CD14-positive monocyte (primary cell): ENCODE measurements around the gene FAM47E. TPM values are rescaled to one million over a fixed set of nuclear protein-coding genes. Genes with fewer than 3 reads are reported as not detected.

Source experiments
- DNase-seq, 3 donors: peaks; one replicate each; pipeline ENCODE4 v3.0.0-alpha.2; 2011 to 2022
- H2AFZ ChIP-seq: 2 replicates; pipeline ENCODE4 v1.6.0; 2012; ENCODE audit warnings: mild to moderate bottlenecking, low read depth, low read length, inconsistent platforms; ENCODE audit not compliant: insufficient read depth, poor library complexity, severe bottlenecking
- H3K27ac ChIP-seq, 2 donors: 1 replicate in 1 of 2; 2 replicates in 1 of 2; pipeline ENCODE4 v1.5.1; 2012 to 2013; ENCODE audit warnings: low read length in 2 of 2, control low read depth in 1 of 2, inconsistent platforms in 1 of 2, low read depth in 1 of 2, mild to moderate bottlenecking in 1 of 2
- H3K27me3 ChIP-seq, 2 donors: one replicate each; pipeline versions ENCODE4 v1.6.0 to v1.6.1; 2011 to 2013; ENCODE audit warnings: low read length in 2 of 2; ENCODE audit not compliant: control insufficient read depth in 2 of 2, insufficient read depth in 2 of 2
- H3K36me3 ChIP-seq, 2 donors: replicated peaks in 1 of 2; 1 replicate in 1 of 2; 2 replicates in 1 of 2; pipeline versions ENCODE4 v1.5.1 to v1.6.1; 2012 to 2013; ENCODE audit warnings: low read length in 2 of 2, control low read depth in 1 of 2, inconsistent platforms in 1 of 2, mild to moderate bottlenecking in 1 of 2; ENCODE audit not compliant: insufficient read depth in 2 of 2, control insufficient read depth in 1 of 2
- H3K4me1 ChIP-seq, 2 donors: 1 replicate in 1 of 2; 2 replicates in 1 of 2; pipeline versions ENCODE4 v1.5.1 to v1.6.1; 2012 to 2013; ENCODE audit warnings: low read length in 2 of 2, control low read depth in 1 of 2, inconsistent platforms in 1 of 2, mild to moderate bottlenecking in 1 of 2, moderate library complexity in 1 of 2; ENCODE audit not compliant: insufficient read depth in 2 of 2, control insufficient read depth in 1 of 2
- H3K4me2 ChIP-seq: replicated peaks from 2 replicates; pipeline ENCODE3; 2012; ENCODE audit warnings: low read length, moderate library complexity, mild to moderate bottlenecking; ENCODE audit not compliant: poor library complexity, severe bottlenecking; ENCODE audit errors: extremely low read depth
- H3K4me3 ChIP-seq, 3 experiments: fragments of 200-600 bp in 1 of 3; sonication (generic) in 1 of 3; replicated peaks in 1 of 3; 1 replicate in 2 of 3; 2 replicates in 1 of 3; pipeline ENCODE4 v1.5.1; 2011 to 2013; ENCODE audit warnings: low read length in 3 of 3, mild to moderate bottlenecking in 3 of 3, control low read depth in 2 of 3, low read depth in 2 of 3, inconsistent platforms in 1 of 3, moderate library complexity in 1 of 3
- H3K79me2 ChIP-seq: 2 replicates; pipeline ENCODE4 v1.6.0; 2012; ENCODE audit warnings: mild to moderate bottlenecking, control low read depth, inconsistent platforms, low read length, moderate library complexity; ENCODE audit not compliant: insufficient read depth
- H3K9ac ChIP-seq: 2 replicates; pipeline ENCODE4 v1.6.0; 2017; ENCODE audit warnings: low read length, mild to moderate bottlenecking; ENCODE audit not compliant: insufficient read depth, poor library complexity, severe bottlenecking
- H3K9me3 ChIP-seq, 2 donors: replicated peaks in 1 of 2; 1 replicate in 1 of 2; 2 replicates in 1 of 2; pipeline versions ENCODE4 v1.5.1 to v1.6.1; 2012 to 2013; ENCODE audit warnings: low read length in 2 of 2, control low read depth in 1 of 2; ENCODE audit not compliant: control insufficient read depth in 1 of 2, insufficient read depth in 1 of 2
- H4K20me1 ChIP-seq: 2 replicates; pipeline ENCODE4 v1.6.0; 2012; ENCODE audit warnings: mild to moderate bottlenecking, low read length, control low read depth, moderate library complexity; ENCODE audit not compliant: insufficient read depth
- H3K27ac Mint-ChIP-seq, 7 donors: one replicate each; pipeline ENCODE4 v1.8.0; 2020; ENCODE audit warnings: mild to moderate bottlenecking in 7 of 7, mixed read lengths in 7 of 7, moderate library complexity in 6 of 7, inconsistent platforms in 2 of 7
- H3K27me3 Mint-ChIP-seq, 3 donors: one replicate each; pipeline ENCODE4 v1.8.0; 2021 to 2022; ENCODE audit warnings: low read depth in 3 of 3, mild to moderate bottlenecking in 3 of 3, mixed read lengths in 3 of 3, moderate library complexity in 3 of 3, inconsistent platforms in 1 of 3
- H3K36me3 Mint-ChIP-seq, 2 donors: one replicate each; pipeline ENCODE4 v1.8.0; 2020; ENCODE audit warnings: mixed read lengths in 2 of 2, inconsistent platforms in 1 of 2, mild to moderate bottlenecking in 1 of 2
- H3K4me1 Mint-ChIP-seq: one replicate; pipeline ENCODE4 v1.8.0; 2020; ENCODE audit warnings: mild to moderate bottlenecking, mixed read lengths
- H3K4me3 Mint-ChIP-seq, 2 donors: one replicate each; pipeline ENCODE4 v1.8.0; 2020; ENCODE audit warnings: mild to moderate bottlenecking in 2 of 2, mixed read lengths in 2 of 2, moderate library complexity in 1 of 2
- H3K9me3 Mint-ChIP-seq, 7 donors: one replicate each; pipeline ENCODE4 v1.8.0; 2020 to 2022; ENCODE audit warnings: mixed read lengths in 7 of 7, mild to moderate bottlenecking in 6 of 7, moderate library complexity in 6 of 7, inconsistent platforms in 2 of 7
- CTCF ChIP-seq: fragments of 200-600 bp; IDR thresholded peaks from one replicate; pipeline ENCODE4 v1.8.0; 2022; ENCODE audit warnings: antibody characterized with exemption, mild to moderate bottlenecking
- WGBS: methylation state at CpG from one replicate; pipeline ENCODE4 v1.1.5; 2013; ENCODE audit warnings: missing lambda C conversion rate; ENCODE audit not compliant: insufficient coverage; 5-methylcytosine and 5-hydroxymethylcytosine counted together
- intact Hi-C, 2 donors: fragments of 100-400 bp; cut with micrococcal nuclease; formaldehyde crosslinking; loops; one replicate each; pipeline versions ENCODE4 v1.15.0 to v1.15.1; 2023
- polyA plus RNA-seq, 3 donors: library from polyadenylated mRNA; depleted of rRNA in 1 of 3; unstranded in 2 of 3; stranded (reverse) in 1 of 3; fragments of 300-500 nt in 2 of 3; fragments of >200 nt in 1 of 3; fragmentation: Illumina TruSeq in 2 of 3; gene quantifications; 1 replicate in 2 of 3; 2 replicates in 1 of 3; pipeline ENCODE4 v1.2.3, GENCODE V29; 2012 to 2021

Gene FAM47E
- polyA plus RNA-seq, 3 donors = 0.31 TPM; not detected in 2

DNA sequence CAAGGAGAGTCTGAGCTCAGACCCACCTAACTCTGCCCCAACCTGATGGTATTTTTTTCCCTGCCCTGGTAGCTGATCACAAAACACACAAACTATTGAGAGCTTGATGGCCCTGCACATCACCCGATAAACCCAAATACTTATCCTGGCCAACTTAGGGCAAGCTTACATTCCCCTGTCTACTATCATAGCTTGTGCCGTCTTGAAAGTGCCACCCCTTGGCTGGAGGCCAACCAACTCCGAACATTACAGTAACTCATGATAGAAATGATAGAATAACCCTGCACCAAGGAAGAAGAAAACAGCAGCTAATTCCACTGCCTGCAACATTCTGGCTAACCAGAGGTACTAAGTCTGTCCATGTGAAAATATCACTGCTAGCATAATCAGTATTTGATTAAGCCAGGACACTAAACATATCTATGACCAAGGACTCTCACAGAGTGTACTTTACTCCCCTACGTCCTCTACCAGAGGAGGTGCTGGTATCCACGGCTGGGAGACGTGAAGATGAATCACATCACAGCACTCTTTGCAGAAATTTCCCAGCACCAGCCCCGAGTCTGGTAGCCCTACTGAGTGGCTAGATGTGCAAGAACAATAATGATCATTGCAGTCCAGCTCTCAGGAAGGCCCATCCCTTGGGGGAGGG lies 63.9 kb downstream of the FAM47E start:
- no peak overlapping the region for H3K4me2 ChIP-seq
- no peaks in the 10 kb centered on the region for H3K27me3 ChIP-seq
- no peak overlapping the region for H3K4me3 ChIP-seq
- H4K20me1 ChIP-seq = no peaks in the 10 kb centered on the region
- H3K9me3 ChIP-seq = peaks cover 9 to 10% of the 10 kb centered on the region in 2 donors
- peaks cover 0 to 5% of the 10 kb centered on the region in 2 donors for H3K36me3 ChIP-seq
- no peak overlapping the region for H3K27ac ChIP-seq
- no peak for DNase-seq
- Mint-ChIP-seq H3K4me3 (no peak overlapping the region), H3K27ac (no peak overlapping the region), H3K9me3 (peaks cover 16 to 39% (median 32%) of the 10 kb centered on the region in 7 donors), H3K4me1 (peaks cover 5% of the 10 kb centered on the region), H3K27me3 (peaks cover 0 to 1% (median 0%) of the 10 kb centered on the region in 3 donors), H3K36me3 (peaks cover 4 to 6% of the 10 kb centered on the region in 2 donors)
- 100% methylated on average over 3 of the region's 7 CpGs for WGBS
- H2AFZ ChIP-seq = no peak overlapping the region
- H3K9ac ChIP-seq = no peak overlapping the region
- H3K79me2 ChIP-seq = no peaks in the 10 kb centered on the region
- peaks cover 3 to 6% of the 10 kb centered on the region in 2 donors for H3K4me1 ChIP-seq
- TF ChIP-seq CTCF = no peak
- intact Hi-C loops = no loop called here

DNA sequence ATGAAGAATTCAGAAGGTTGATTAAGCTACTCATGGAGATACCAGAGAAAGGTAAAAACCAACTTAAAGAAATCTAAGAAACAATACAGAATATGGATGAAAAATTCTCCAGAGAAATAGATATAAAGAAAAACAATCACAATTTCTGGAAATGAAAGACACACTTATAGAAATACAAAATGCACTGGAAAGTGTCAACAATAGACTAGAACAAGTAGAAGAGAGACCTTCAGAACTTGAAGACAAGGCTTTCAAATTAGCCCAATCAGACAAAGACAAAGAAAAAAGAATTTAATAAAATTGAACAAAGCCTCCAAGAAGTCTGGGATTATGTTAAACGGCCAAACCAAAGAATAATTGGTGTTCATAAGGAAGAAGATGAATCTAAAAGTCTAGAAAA lies 64.6 kb downstream of the FAM47E start:
- Mint-ChIP-seq H3K9me3 (peaks cover 16 to 39% (median 35%) of the 10 kb centered on the region in 7 donors), H3K36me3 (no peaks in the 10 kb centered on the region), H3K27ac (no peak overlapping the region), H3K27me3 (peaks cover 0 to 1% (median 0%) of the 10 kb centered on the region in 3 donors), H3K4me3 (no peak overlapping the region), H3K4me1 (peaks cover 5% of the 10 kb centered on the region)
- H3K4me1 ChIP-seq = peaks cover 3 to 6% of the 10 kb centered on the region in 2 donors
- H3K9me3 ChIP-seq = peaks cover 9 to 10% of the 10 kb centered on the region in 2 donors
- no peaks in the 10 kb centered on the region for H4K20me1 ChIP-seq
- no peak overlapping the region for H3K4me2 ChIP-seq
- no peaks in the 10 kb centered on the region for H3K36me3 ChIP-seq
- no peak overlapping the region for H3K27ac ChIP-seq
- no peaks in the 10 kb centered on the region for H3K27me3 ChIP-seq
- DNase-seq = no peak
- H3K79me2 ChIP-seq = no peaks in the 10 kb centered on the region
- no peak overlapping the region for H3K4me3 ChIP-seq
- intact Hi-C loops = no loop called here
- WGBS = no CpG with 5 or more reads among the region's 1 CpG
- no peak for TF ChIP-seq CTCF
- H2AFZ ChIP-seq = no peak overlapping the region
- no peak overlapping the region for H3K9ac ChIP-seq
